ENCODE results near the gene CEMIP.

CEMIP gene

GRCh38 chr15:80783260-80783659, 4.1 kb downstream of the CEMIP start:
- Histone ChIP-seq H3K4me1 (ENCODE audit: insufficient read depth, low read length) (no peaks in the 10 kb centered on the region; the same call in 1 of the 2 replicates), H3K9me3 (ENCODE audit: control insufficient read depth, insufficient read depth, low read length) (no peaks in the 10 kb centered on the region), H3K9ac (ENCODE audit: low read depth, low read length) (no peak overlapping the region), H3K36me3 (ENCODE audit: insufficient read depth, low read length) (no peaks in the 10 kb centered on the region)

GRCh38 chr15:80785335-80785734, 6.2 kb downstream of the CEMIP start:
- Histone ChIP-seq H3K9ac (ENCODE audit: low read depth, low read length) (no peak overlapping the region), H3K36me3 (ENCODE audit: insufficient read depth, low read length) (no peaks in the 10 kb centered on the region), H3K9me3 (ENCODE audit: control insufficient read depth, insufficient read depth, low read length) (no peaks in the 10 kb centered on the region), H3K4me1 (ENCODE audit: insufficient read depth, low read length) (no peaks in the 10 kb centered on the region; the same call in 1 of the 2 replicates)

- Histone ChIP-seq H3K9ac (ENCODE audit: low read depth, low read length) (no peak overlapping the region), H3K9me3 (ENCODE audit: control insufficient read depth, insufficient read depth, low read length) (no peaks in the 10 kb centered on the region), H3K4me1 (ENCODE audit: insufficient read depth, low read length) (no peaks in the 10 kb centered on the region; the same call in 1 of the 2 replicates), H3K36me3 (ENCODE audit: insufficient read depth, low read length) (no peaks in the 10 kb centered on the region)
Measured at GRCh38 chr15:80785811-80786354, 6.7 kb downstream of the CEMIP start.

GRCh38 chr15:80787316-80787715, 8.1 kb downstream of the CEMIP start:
- Histone ChIP-seq H3K36me3 (ENCODE audit: insufficient read depth, low read length) (no peaks in the 10 kb centered on the region), H3K9ac (ENCODE audit: low read depth, low read length) (no peak overlapping the region), H3K9me3 (ENCODE audit: control insufficient read depth, insufficient read depth, low read length) (no peaks in the 10 kb centered on the region), H3K4me1 (ENCODE audit: insufficient read depth, low read length) (no peaks in the 10 kb centered on the region; the same call in 1 of the 2 replicates)

GRCh38 chr15:80788536-80788935, 9.4 kb downstream of the CEMIP start:
- H3K9me3 ChIP-seq (ENCODE audit: control insufficient read depth, insufficient read depth, low read length), result no peaks in the 10 kb centered on the region
- H3K4me1 ChIP-seq (ENCODE audit: insufficient read depth, low read length), result no peaks in the 10 kb centered on the region; the same call in 1 of the 2 replicates
- no peaks in the 10 kb centered on the region for H3K36me3 ChIP-seq (ENCODE audit: insufficient read depth, low read length)
- H3K9ac ChIP-seq (ENCODE audit: low read depth, low read length), result no peak overlapping the region

- H3K36me3 ChIP-seq (ENCODE audit: insufficient read depth, low read length), result no peaks in the 10 kb centered on the region
- no peaks in the 10 kb centered on the region for H3K9me3 ChIP-seq (ENCODE audit: control insufficient read depth, insufficient read depth, low read length)
- no peak overlapping the region for H3K9ac ChIP-seq (ENCODE audit: low read depth, low read length)
- H3K4me1 ChIP-seq (ENCODE audit: insufficient read depth, low read length), result no peaks in the 10 kb centered on the region; the same call in 1 of the 2 replicates
Measured at GRCh38 chr15:80789296-80789695, 10.1 kb downstream of the CEMIP start.

- Histone ChIP-seq H3K4me1 (ENCODE audit: insufficient read depth, low read length) (no peaks in the 10 kb centered on the region; the same call in 1 of the 2 replicates), H3K9ac (ENCODE audit: low read depth, low read length) (no peak overlapping the region), H3K36me3 (ENCODE audit: insufficient read depth, low read length) (no peaks in the 10 kb centered on the region), H3K9me3 (ENCODE audit: control insufficient read depth, insufficient read depth, low read length) (no peaks in the 10 kb centered on the region)
Measured at GRCh38 chr15:80789796-80790195, 10.6 kb downstream of the CEMIP start.

- Histone ChIP-seq H3K9ac (ENCODE audit: low read depth, low read length) (no peak overlapping the region), H3K4me1 (ENCODE audit: insufficient read depth, low read length) (no peaks in the 10 kb centered on the region; the same call in 1 of the 2 replicates), H3K36me3 (ENCODE audit: insufficient read depth, low read length) (no peaks in the 10 kb centered on the region), H3K9me3 (ENCODE audit: control insufficient read depth, insufficient read depth, low read length) (no peaks in the 10 kb centered on the region)
Measured at GRCh38 chr15:80790236-80790635, 11.1 kb downstream of the CEMIP start.

GRCh38 chr15:80791004-80791403, 11.8 kb downstream of the CEMIP start:
- H3K36me3 ChIP-seq (ENCODE audit: insufficient read depth, low read length), result no peaks in the 10 kb centered on the region

GRCh38 chr15:80796407-80796806, 17.2 kb downstream of the CEMIP start:
- no peaks in the 10 kb centered on the region for H3K36me3 ChIP-seq (ENCODE audit: insufficient read depth, low read length)
- no peak overlapping the region for H3K9ac ChIP-seq (ENCODE audit: low read depth, low read length)
- H3K9me3 ChIP-seq (ENCODE audit: control insufficient read depth, insufficient read depth, low read length), result no peaks in the 10 kb centered on the region
- no peaks in the 10 kb centered on the region for H3K4me1 ChIP-seq (ENCODE audit: insufficient read depth, low read length)

More at GRCh38 chr15:80791004-80791403, 11.8 kb downstream of the CEMIP start:
- H3K9me3 ChIP-seq (ENCODE audit: control insufficient read depth, insufficient read depth, low read length), result no peaks in the 10 kb centered on the region
- H3K4me1 ChIP-seq (ENCODE audit: insufficient read depth, low read length), result no peaks in the 10 kb centered on the region; the same call in 1 of the 2 replicates
- no peak overlapping the region for H3K9ac ChIP-seq (ENCODE audit: low read depth, low read length)

- H3K4me1 ChIP-seq (ENCODE audit: insufficient read depth, low read length), result no peaks in the 10 kb centered on the region
- no peaks in the 10 kb centered on the region for H3K9me3 ChIP-seq (ENCODE audit: control insufficient read depth, insufficient read depth, low read length)
- H3K9ac ChIP-seq (ENCODE audit: low read depth, low read length), result no peak overlapping the region
- H3K36me3 ChIP-seq (ENCODE audit: insufficient read depth, low read length), result no peaks in the 10 kb centered on the region
Measured at GRCh38 chr15:80798911-80799310, 19.7 kb downstream of the CEMIP start.

GRCh38 chr15:80800067-80800466, 20.9 kb downstream of the CEMIP start:
- Histone ChIP-seq H3K9me3 (ENCODE audit: control insufficient read depth, insufficient read depth, low read length) (no peaks in the 10 kb centered on the region), H3K9ac (ENCODE audit: low read depth, low read length) (no peak overlapping the region), H3K4me1 (ENCODE audit: insufficient read depth, low read length) (no peaks in the 10 kb centered on the region), H3K36me3 (ENCODE audit: insufficient read depth, low read length) (no peaks in the 10 kb centered on the region)

GRCh38 chr15:80801891-80802680, 22.9 kb downstream of the CEMIP start:
- Histone ChIP-seq H3K9ac (ENCODE audit: low read depth, low read length) (no peak overlapping the region), H3K36me3 (ENCODE audit: insufficient read depth, low read length) (no peaks in the 10 kb centered on the region), H3K9me3 (ENCODE audit: control insufficient read depth, insufficient read depth, low read length) (no peaks in the 10 kb centered on the region), H3K4me1 (ENCODE audit: insufficient read depth, low read length) (no peaks in the 10 kb centered on the region)

- Histone ChIP-seq H3K9ac (ENCODE audit: low read depth, low read length) (no peak overlapping the region), H3K9me3 (ENCODE audit: control insufficient read depth, insufficient read depth, low read length) (no peaks in the 10 kb centered on the region), H3K36me3 (ENCODE audit: insufficient read depth, low read length) (no peaks in the 10 kb centered on the region), H3K4me1 (ENCODE audit: insufficient read depth, low read length) (no peaks in the 10 kb centered on the region)
Measured at GRCh38 chr15:80803580-80804525, 24.7 kb downstream of the CEMIP start.
